GM15510 (cell line): ENCODE results near the gene SYCP3.

Experiments used
- POLR2A ChIP-seq: IDR thresholded peaks from 3 replicates; pipeline ENCODE4 v1.6.1; 2011; ENCODE audit warnings: borderline replicate concordance; ENCODE audit not compliant: insufficient read length; ENCODE audit errors: extremely low read depth

The SYCP3 gene

DNA sequence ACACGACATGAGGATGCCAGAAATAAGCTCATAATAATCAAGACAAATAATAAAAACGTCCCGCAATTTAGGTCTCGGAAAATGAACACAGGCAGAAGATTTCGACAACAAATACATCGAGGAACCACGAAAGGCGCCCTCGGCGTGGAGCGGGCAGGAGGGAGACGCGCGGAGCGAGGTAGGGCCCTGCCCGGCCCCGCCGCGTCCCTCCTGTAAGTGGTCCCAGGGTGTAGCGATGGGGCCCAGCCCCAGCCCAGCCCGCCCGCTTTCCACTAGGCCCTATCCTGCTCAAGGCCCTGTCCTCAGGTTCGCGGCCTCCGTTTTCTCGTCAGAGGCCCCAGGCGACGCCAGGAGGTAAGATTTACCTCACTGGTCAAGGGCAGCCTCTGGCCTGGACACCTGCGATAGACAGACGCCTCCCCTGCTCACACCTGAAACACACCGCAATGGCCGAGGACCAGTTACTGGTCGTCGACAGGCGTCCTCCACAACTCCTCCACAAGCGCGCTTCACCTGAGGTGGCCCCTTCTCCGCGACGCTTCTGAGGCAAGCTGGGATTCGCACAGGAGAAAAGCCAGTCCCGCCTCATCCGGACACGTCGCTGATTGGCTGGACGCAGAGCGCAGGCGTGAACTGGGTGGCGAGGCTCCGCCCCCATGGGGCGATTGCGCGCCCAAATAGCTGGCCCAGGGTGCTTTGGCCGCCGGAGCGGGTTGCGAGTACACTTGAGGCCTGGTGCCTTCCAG, at the start of gene SYCP3:
Gene SYCP3, minus strand, starts transcription at position 543 of the 746 bp plus-strand sequence. CDS start 1,527 bp downstream, outside the sequence.
- no peak for TF ChIP-seq POLR2A

DNA sequence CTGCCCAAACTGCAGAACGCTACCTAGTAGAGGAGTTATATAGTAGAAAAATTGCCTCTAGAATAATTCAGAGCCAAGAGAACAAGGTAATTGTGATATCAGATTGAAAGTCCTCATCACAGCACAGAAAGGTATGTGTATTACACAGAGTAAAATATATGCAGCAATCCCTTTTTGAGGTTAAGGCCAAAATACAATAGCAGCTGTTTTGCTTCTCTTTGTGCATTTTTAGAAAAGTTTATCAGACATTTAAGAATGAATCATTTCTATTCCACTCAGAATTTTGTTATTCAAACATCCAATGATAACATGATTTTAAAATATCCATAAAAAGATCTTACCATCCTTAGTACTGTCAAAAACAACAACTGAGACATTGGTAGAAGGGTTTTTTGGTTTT, 46.4 kb upstream of the SYCP3 start:
- no peak for TF ChIP-seq POLR2A

DNA sequence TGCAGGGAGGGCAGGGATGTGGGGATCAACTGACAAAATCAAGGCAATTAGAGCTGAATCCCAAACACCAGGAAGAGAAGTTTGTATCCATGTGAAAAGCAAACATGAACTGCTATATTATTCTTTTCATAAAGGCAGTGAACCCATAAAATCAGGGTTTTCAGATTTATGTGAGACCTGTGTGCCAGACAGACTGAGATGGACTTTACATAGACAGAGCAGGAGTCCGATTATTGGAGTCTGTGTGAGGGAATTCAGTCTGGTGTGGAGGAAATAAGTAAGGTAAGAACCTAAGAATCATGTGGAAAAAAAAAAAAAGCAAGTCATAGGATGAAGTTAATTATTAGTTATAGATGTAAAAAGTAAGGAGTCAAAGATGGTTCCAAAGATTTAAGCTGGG, 45.1 kb upstream of the SYCP3 start:
- TF ChIP-seq POLR2A = no peak

DNA sequence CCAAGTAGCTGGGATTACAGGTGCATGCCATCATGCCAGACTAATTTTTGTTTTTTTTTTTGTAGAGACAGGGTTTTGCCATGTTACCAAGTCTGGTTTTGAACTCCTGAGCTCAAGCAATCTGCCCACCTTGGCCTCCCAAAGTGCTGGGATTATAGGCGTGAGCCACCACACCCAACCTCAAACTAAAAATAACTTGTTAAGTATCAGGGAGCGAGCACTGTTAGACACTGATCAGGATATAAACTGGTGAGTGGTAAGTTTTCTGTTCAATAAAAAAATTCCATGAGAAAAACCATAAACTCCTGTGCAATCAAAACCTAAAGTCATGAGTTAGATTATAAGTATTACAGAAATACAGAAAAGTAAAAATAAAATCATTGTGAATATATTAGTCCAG, 44.6 kb upstream of the SYCP3 start:
- no peak for TF ChIP-seq POLR2A

DNA sequence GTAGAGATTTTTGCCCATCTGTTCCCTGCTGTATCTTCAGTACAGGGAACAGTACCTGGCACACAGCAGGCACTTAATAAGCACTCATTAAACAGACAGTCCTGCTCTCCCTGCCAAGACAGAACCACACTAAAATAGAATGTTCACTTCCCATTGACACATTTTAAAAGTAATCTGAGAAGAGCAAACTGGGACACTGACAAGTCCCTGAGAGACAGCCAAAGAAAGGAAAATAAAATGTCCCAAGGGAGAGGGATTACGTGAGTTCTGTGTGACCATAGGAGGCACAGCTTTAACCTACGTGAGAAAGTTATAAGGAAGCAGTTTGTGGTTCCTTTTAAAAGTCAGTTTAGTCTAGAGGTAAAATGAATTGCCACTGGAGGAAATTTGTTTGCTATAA, 43.9 kb upstream of the SYCP3 start:
- TF ChIP-seq POLR2A = no peak

DNA sequence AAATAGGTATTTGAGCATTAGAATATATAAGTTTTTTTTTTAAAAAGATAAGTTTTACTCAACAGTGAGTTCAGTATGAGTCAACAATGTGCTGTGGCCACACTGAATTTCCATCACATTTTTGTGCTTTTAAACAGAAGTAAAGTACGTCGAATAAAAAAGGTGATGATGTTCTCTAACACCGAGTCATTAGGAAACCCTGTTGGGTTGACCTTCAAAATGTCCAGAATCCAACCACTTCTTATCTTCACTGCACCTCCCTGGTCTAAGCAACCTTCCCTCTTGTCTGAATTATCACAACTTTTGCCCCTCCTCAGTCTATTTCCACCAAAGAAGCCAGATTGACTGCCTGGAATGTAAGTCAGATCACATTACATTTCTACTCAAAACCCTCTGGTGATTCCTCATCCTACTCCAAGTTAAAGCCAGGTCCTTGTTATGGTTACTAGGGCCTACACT, 43.0 kb upstream of the SYCP3 start:
- TF ChIP-seq POLR2A = no peak

DNA sequence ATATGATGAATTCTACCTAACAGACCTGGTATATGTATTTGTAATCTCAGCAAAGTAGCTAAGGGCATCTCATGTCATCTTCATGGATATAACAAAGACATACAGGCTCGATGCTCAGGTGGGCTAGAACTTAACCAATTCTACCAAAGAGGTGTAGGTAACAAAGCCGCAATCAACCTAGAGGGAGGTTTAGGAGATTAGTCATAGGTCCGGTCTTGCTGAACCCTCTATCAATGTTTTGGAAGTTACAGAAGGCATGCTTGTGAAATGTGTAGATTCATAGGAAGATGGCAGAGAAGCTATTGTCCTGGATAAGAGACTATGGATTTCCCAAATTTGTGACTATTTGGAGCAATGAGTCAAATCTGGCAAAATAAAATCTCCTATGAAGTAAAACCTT, 42.6 kb upstream of the SYCP3 start:
- no peak for TF ChIP-seq POLR2A

DNA sequence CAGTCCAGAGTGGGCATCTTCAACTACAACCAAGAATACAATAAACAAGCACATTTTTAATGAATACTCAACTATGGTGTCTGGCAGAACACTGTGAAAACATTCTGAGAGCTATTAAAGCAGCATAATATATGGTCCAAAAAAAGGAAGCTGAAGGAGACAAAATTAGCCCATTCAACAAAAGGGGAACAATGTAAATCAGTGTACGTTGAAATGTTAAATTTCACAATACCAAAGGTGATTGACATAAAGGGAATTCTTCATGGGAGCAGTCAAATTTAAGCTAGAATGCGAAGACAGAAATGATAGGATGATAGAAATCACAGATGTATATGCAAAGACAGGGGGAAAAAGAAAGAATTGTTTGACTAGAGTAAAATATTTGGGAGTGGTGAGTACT, 41.3 kb upstream of the SYCP3 start:
- no peak for TF ChIP-seq POLR2A

DNA sequence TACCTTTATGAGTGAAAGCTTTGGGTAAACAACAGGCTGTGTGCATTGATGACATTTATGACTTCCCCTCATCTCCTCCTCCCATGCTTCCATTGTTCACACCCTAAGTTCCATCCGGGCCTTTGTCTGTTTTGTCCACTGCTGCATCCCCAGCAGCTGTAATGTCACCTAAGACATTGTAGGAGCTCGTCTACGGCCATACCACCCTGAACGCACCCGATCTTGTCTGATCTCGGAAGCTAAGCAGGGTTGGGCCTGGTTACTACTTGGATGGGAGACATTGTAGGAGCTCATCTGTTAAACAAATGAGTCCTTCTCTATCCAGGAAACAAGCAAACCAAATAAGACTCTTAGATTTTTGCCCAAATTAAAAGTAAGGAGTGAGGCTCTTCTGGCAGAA, 40.4 kb upstream of the SYCP3 start:
- no peak for TF ChIP-seq POLR2A

DNA sequence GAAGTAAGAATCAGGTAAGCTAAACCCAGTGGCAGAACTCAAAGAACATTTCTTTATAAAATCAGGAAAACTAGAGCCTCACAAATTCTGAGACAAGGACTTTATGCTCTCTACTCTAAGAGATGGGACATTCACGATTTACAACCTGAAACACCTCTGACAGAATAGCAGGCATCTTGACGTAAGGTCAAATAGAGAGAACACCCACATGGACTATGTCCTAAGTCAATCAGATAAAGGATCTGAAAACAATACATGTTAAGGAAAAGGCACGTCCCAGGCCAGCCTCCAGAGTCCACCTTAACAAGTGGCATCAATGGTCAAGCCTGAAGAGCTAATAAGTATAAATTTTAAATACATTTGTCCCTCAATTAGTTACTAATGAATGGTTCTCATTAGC, 39.9 kb upstream of the SYCP3 start:
- TF ChIP-seq POLR2A = no peak

DNA sequence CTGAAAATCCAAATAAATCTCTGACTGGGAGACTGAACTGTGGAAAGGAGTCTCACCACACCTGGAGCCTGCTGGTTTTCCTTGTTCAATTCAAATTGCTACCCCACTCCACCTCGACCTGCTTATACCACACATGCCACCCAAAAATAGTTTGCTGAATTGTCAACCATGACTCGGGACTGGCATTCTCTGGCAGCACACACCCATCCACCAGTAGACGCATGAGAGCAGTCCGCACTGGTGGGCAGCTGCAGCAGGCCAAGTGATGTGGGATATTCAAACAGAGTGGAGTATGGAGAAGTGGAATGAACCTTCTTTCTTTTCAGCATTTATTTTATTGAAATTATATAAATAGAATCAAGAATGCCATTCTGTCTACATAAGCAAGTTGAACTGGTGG, 38.7 kb upstream of the SYCP3 start:
- TF ChIP-seq POLR2A = no peak

DNA sequence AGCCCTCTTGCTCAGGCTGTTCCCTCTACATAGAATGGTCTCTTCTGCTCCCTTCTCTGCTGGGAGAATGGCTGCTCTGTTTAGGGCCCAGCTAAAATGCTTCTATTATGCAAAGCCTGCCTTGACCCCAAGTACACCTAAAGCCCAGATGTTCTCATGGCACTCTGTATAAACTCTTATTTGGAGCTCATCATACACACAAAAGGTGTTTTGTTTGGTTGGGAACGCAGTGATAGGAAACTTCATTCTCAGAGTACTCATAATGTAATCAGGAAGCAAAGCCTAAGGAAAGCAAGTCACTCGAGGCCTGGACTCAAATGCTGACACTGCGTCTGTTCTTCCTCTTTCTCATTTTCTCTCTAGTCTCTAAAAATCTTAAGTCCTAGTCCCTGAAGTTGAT, 38.2 kb upstream of the SYCP3 start:
- TF ChIP-seq POLR2A = no peak

DNA sequence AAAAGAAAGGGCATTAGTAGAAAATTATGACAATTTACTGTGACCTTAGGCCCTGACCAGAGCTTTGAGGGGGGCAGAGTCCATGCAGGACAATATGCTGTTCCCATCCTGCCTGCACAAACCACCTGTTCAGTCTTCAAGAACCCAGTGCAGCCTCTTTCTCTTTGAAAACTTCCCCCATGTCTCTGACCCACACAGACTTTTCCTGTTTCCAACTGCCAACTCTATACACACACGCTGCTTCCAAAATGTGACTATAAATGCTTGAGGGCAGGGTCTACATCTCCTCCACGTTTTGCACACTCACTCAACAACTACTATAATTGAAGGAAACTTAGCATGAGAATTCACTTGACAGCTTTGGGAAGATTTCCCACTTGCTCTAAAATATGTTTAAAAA, 36.6 kb upstream of the SYCP3 start:
- TF ChIP-seq POLR2A = no peak

DNA sequence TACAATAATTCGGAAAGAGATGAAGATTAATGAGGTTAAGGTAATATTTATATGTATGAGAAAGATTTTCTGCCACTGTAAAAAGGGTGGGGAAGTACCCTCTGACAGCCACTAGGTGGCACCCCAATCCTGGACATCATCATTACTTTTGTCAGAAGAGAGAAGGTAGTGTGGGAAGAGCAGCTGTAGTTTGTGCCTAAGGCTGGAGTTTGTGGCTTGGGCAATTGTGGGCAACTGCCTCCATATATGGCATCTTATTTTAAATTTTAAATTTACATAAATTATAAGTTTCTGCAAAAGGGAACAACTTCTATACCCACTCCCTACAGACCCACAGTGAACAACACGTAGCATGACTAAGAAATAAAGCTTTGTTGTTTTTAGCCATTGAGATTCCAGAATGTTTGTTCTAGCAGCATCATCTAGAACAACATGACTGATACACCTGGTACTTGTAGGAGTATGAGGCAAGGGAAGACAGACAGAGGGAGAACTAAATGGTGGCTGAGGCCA, 34.4 kb upstream of the SYCP3 start:
- TF ChIP-seq POLR2A = no peak

DNA sequence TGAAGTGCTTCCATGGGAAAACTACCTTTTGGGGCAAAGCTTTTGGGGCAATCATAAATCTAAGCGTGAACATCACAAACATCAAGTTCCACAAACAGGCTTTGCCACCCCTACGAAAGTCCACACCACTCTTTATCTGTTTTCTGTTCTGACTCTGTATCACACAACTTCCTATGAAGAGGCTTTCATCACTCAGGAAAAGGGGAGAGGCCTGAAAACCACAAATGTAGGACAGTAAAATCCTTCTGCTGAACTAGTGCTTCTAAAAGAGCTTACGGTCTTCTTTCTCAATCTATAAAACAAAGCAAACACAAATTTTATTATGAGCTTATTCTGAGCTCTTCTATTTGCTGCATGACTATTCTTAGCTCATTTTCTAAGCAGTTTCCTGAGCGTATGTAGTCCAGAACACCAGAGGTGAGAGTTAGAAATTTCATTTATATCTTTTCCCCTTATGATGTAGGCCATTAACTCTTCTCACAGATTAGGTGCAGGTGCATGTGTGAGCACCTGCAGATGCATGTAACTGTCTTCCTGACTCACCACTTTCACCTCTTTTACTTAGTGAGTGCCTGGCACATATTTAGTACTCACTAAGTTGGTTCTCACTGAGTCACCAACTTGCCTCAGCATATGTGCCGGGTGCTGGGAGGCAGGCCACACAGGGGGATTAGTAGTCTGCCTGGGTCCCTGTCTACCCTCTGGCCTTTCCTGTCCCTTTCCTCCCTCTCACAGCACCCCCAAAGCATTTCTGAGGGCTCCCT, 32.9 kb upstream of the SYCP3 start:
- no peak for TF ChIP-seq POLR2A

DNA sequence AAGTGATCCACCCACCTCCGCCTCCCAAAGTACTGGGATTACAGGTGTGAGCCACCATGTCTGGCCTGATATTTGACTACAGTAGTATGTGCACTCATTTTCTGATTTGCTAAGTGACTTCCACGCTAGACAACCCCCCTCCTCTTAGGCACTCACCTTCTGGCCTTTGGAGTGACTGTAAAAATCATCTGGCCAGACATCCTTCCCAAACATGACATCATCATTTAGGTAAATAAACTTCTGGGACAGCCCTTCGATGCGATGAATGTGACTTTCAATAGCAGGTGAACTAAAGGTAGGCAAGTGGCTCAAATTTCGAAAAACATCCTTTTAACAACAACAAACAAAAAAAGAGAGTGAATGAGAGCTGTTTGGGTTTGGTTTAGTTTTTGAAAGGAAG, 30.6 kb upstream of the SYCP3 start:
- TF ChIP-seq POLR2A = no peak

DNA sequence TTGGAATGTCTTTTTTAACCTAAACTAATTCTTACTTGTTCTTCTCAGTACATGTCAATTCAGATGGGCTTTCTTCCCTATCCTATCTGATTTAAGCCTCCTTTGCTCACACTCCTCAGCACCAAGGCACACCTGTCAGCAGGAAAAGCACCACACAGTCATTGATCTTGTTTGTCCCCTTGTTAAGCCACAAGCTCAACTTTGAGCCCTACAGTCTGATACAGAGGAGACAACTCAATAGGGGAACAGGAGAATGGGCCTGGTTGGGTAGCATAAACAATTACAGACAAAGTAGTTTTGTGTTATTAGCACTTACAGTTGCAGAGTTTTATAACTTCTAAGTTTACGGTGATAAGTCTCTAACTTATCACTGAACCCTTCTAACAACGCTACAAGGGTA, 29.5 kb upstream of the SYCP3 start:
- TF ChIP-seq POLR2A = no peak

DNA sequence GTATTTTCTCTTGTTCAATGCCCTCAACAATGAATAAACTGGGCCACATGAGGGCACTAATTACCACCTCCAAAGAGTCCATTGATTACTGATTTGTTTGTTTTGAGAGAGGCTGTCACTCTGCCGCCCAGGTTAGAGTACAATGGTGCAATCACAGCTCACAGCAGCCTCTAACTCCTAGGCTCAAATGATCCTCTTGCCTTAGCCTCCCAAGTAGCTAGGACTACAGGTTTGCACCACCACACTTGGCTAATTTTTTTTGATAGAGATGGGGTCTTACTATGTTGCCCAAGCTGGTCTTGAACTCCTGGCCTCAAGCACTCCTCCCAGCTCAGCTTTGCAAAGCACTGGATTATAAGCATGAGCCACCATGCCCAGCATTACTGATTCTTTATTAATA, 28.3 kb upstream of the SYCP3 start:
- TF ChIP-seq POLR2A = no peak
